DND-41 (cell line): ENCODE data around the gene ART3.

Experiments used
- EZH2 ChIP-seq: IDR thresholded peaks from 3 replicates; pipeline ENCODE4 v1.6.1; 2012; ENCODE audit warnings: borderline replicate concordance, low read depth, mild to moderate bottlenecking, moderate library complexity, low read length, inconsistent platforms; ENCODE audit not compliant: severe bottlenecking
- TF ChIP-seq, protein P1 (sequence below): IDR thresholded peaks from 2 replicates; pipeline ENCODE4 v1.5.1; 2012; ENCODE audit warnings: borderline replicate concordance, low read length, moderate library complexity, mild to moderate bottlenecking; ENCODE audit not compliant: poor library complexity, severe bottlenecking; ENCODE audit errors: extremely low read depth

- TF ChIP-seq, protein P1, sequence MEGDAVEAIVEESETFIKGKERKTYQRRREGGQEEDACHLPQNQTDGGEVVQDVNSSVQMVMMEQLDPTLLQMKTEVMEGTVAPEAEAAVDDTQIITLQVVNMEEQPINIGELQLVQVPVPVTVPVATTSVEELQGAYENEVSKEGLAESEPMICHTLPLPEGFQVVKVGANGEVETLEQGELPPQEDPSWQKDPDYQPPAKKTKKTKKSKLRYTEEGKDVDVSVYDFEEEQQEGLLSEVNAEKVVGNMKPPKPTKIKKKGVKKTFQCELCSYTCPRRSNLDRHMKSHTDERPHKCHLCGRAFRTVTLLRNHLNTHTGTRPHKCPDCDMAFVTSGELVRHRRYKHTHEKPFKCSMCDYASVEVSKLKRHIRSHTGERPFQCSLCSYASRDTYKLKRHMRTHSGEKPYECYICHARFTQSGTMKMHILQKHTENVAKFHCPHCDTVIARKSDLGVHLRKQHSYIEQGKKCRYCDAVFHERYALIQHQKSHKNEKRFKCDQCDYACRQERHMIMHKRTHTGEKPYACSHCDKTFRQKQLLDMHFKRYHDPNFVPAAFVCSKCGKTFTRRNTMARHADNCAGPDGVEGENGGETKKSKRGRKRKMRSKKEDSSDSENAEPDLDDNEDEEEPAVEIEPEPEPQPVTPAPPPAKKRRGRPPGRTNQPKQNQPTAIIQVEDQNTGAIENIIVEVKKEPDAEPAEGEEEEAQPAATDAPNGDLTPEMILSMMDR = no peak
- TF ChIP-seq EZH2 = no peak
These were observed 8.0 kb upstream of the ART3 start for GRCh38 chr4:76066546-76066945.
